Activated T-cell treated with anti-CD3 and anti-CD28 coated beads, Interleukin-2, amount 50 U/mL, for 1 hour (primary cell): ENCODE measurements around the gene SLC5A11.
"Not testable (repeated sequence)": the region's sequence is repeated elsewhere in the genome, so short reads cannot be mapped to it uniquely, and the experiment has no call there.

Source experiments
- DNase-seq: peaks from one replicate; pipeline ENCODE4 v3.0.0-alpha.2; 2020

Gene SLC5A11

GRCh38 chr16:24836836-24837235, 8.9 kb upstream of the SLC5A11 start:
- no peak for DNase-seq

GRCh38 chr16:24837969-24838368, 7.8 kb upstream of the SLC5A11 start:
- DNase-seq: no peak

- DNase-seq: no peak
Measured at GRCh38 chr16:24838554-24839266, 7.1 kb upstream of the SLC5A11 start.

GRCh38 chr16:24839347-24839972, 6.3 kb upstream of the SLC5A11 start:
- DNase-seq: no peak

- DNase-seq: no peak
Measured at GRCh38 chr16:24841291-24841690, 4.5 kb upstream of the SLC5A11 start.

- DNase-seq: no peak
Measured at GRCh38 chr16:24844101-24845030, 1.4 kb upstream of the SLC5A11 start.

- not testable (repeated sequence) for DNase-seq
Measured at GRCh38 chr16:24845031-24845365, 765 bp upstream of the SLC5A11 start.

GRCh38 chr16:24846548-24847357, 990 bp downstream of the SLC5A11 start:
- no peak for DNase-seq

- no peak for DNase-seq
Measured at GRCh38 chr16:24847358-24847664, 1.5 kb downstream of the SLC5A11 start.

- DNase-seq: no peak
Measured at GRCh38 chr16:24848065-24848464, 2.3 kb downstream of the SLC5A11 start.

GRCh38 chr16:24849641-24850040, 3.9 kb downstream of the SLC5A11 start:
- DNase-seq: no peak

- DNase-seq: no peak
Measured at GRCh38 chr16:24850289-24850938, 4.7 kb downstream of the SLC5A11 start.

GRCh38 chr16:24851700-24852099, 5.9 kb downstream of the SLC5A11 start:
- no peak for DNase-seq

GRCh38 chr16:24852281-24852721, 6.5 kb downstream of the SLC5A11 start:
- no peak for DNase-seq

GRCh38 chr16:24853169-24853824, 7.5 kb downstream of the SLC5A11 start:
- DNase-seq: no peak

- DNase-seq: no peak
Measured at GRCh38 chr16:24853830-24854229, 8.1 kb downstream of the SLC5A11 start.

GRCh38 chr16:24854607-24855171, 8.9 kb downstream of the SLC5A11 start:
- no peak for DNase-seq

- DNase-seq: no peak
Measured at GRCh38 chr16:24855678-24856077, 9.9 kb downstream of the SLC5A11 start.

GRCh38 chr16:24856871-24857270, 11.1 kb downstream of the SLC5A11 start:
- not testable (repeated sequence) for DNase-seq

GRCh38 chr16:24858219-24859041, 12.7 kb downstream of the SLC5A11 start:
- DNase-seq: peak; percentile 47

- DNase-seq: no peak
Measured at GRCh38 chr16:24861461-24861860, 15.7 kb downstream of the SLC5A11 start.
